Measurements from ENCODE around the gene MAML2. TPM values are rescaled to one million over a fixed set of nuclear protein-coding genes. Genes with fewer than 3 reads are reported as not detected.

The MAML2 gene
- total and polyA plus RNA-seq, 4 donors, result 3.8 to 41.8 (median 13.7) TPM

- 92 to 100% methylated on average over 1 of the region's 1 CpG for WGBS, 2 donors
- Histone ChIP-seq H3K4me3 (no peak overlapping the region), H3K9ac (ENCODE audit: insufficient read depth in 1 of 2, low read length in 2 of 2) (peak overlapping the region in 1 of 2 donors; percentile 59), H3K4me1 (ENCODE audit: control insufficient read depth in 5 of 5, insufficient read depth in 5 of 5, low read length in 5 of 5) (peaks cover 3 to 85% (median 43%) of the 10 kb centered on the region in 5 donors), H3K36me3 (ENCODE audit: control insufficient read depth in 4 of 4, insufficient read depth in 4 of 4, low read length in 4 of 4) (peaks cover 0 to 4% (median 0%) of the 10 kb centered on the region in 4 donors), H3K9me3 (ENCODE audit: control insufficient read depth in 4 of 4, insufficient read depth in 3 of 4, low read length in 3 of 4) (no peaks in the 10 kb centered on the region), H3K27me3 (ENCODE audit: control insufficient read depth in 3 of 3, insufficient read depth in 3 of 3, low read length in 2 of 3) (no peaks in the 10 kb centered on the region), H3K27ac (ENCODE audit: low read depth in 1 of 2, low read length in 1 of 2) (no peak overlapping the region)
- DNase-seq (peak; percentile 42 to 94 (median 94)), ATAC-seq (ENCODE audit: insufficient read depth, low FRiP score) (no peak)
- TF ChIP-seq CTCF (IDR thresholded peaks at IDR 0.05; ENCODE audit: control extremely low read depth, extremely low read depth), result no peak
These were observed 292.4 kb downstream of the MAML2 start for GRCh38 chr11:96050435-96051182.

- TF ChIP-seq CTCF (IDR thresholded peaks at IDR 0.05; ENCODE audit: control extremely low read depth, extremely low read depth), result no peak
- ATAC-seq (ENCODE audit: insufficient read depth, low FRiP score), result no peak
- 82 to 87% methylated on average over 2 of the region's 2 CpGs for WGBS, 2 donors
These were observed 293.6 kb downstream of the MAML2 start for GRCh38 chr11:96049426-96049825.

GRCh38 chr11:96045622-96046456 is 297.2 kb downstream of the MAML2 start:
- H3K27ac ChIP-seq (ENCODE audit: low read depth in 1 of 2, low read length in 1 of 2), result peak overlapping the region in 1 of 2 donors; percentile 85
- no peaks in the 10 kb centered on the region for H3K27me3 ChIP-seq (ENCODE audit: control insufficient read depth in 3 of 3, insufficient read depth in 3 of 3, low read length in 2 of 3)
- peak; percentile 80 to 89 (median 88) for DNase-seq
- 41 to 50% methylated on average over 11 of the region's 11 CpGs for WGBS, 2 donors
- no peak for ATAC-seq (ENCODE audit: insufficient read depth, low FRiP score)
- no peak overlapping the region for H3K4me3 ChIP-seq
- peak overlapping the region in 1 of 2 donors; percentile 75 for H3K9ac ChIP-seq (ENCODE audit: insufficient read depth in 1 of 2, low read length in 2 of 2)
- H3K4me1 ChIP-seq (ENCODE audit: control insufficient read depth in 5 of 5, insufficient read depth in 5 of 5, low read length in 5 of 5), result peaks cover 0 to 45% (median 26%) of the 10 kb centered on the region in 5 donors
- TF ChIP-seq CTCF (IDR thresholded peaks at IDR 0.05; ENCODE audit: control extremely low read depth, extremely low read depth), result no peak
- H3K36me3 ChIP-seq (ENCODE audit: control insufficient read depth in 4 of 4, insufficient read depth in 4 of 4, low read length in 4 of 4), result no peaks in the 10 kb centered on the region
- no peaks in the 10 kb centered on the region for H3K9me3 ChIP-seq (ENCODE audit: control insufficient read depth in 4 of 4, insufficient read depth in 3 of 4, low read length in 3 of 4)

More at GRCh38 chr11:96049426-96049825, 293.6 kb downstream of the MAML2 start:
- peaks cover 3 to 77% (median 38%) of the 10 kb centered on the region in 5 donors for H3K4me1 ChIP-seq (ENCODE audit: control insufficient read depth in 5 of 5, insufficient read depth in 5 of 5, low read length in 5 of 5)
- H3K9me3 ChIP-seq (ENCODE audit: control insufficient read depth in 4 of 4, insufficient read depth in 3 of 4, low read length in 3 of 4), result no peaks in the 10 kb centered on the region
- H3K36me3 ChIP-seq (ENCODE audit: control insufficient read depth in 4 of 4, insufficient read depth in 4 of 4, low read length in 4 of 4), result peaks cover 0 to 4% (median 0%) of the 10 kb centered on the region in 4 donors
- no peaks in the 10 kb centered on the region for H3K27me3 ChIP-seq (ENCODE audit: control insufficient read depth in 3 of 3, insufficient read depth in 3 of 3, low read length in 2 of 3)
- H3K4me3 ChIP-seq, result no peak overlapping the region
- H3K27ac ChIP-seq (ENCODE audit: low read depth in 1 of 2, low read length in 1 of 2), result no peak overlapping the region
- peak in 1 of 3 donors; percentile 40 for DNase-seq
- H3K9ac ChIP-seq (ENCODE audit: insufficient read depth in 1 of 2, low read length in 2 of 2), result no peak overlapping the region
